HG03060 (cell line): ENCODE results near the gene NOTCH3.

Source experiments
- ATAC-seq: cut with Tn5 transposase; IDR thresholded peaks from one replicate; pipeline ENCODE4 v1.9.1; 2021; ENCODE audit warnings: low read depth, moderate number of reproducible peaks; ENCODE audit not compliant: unreplicated experiment

NOTCH3 gene

GRCh38 chr19:15200553-15201364 lies at the start of gene NOTCH3:
TSS of gene NOTCH3 (minus strand) at chr19:15200995. CDS start at chr19:15200905, 90 bp downstream.
- no peak for ATAC-seq

GRCh38 chr19:15250640-15250993 lies 49.8 kb upstream of the NOTCH3 start:
- ATAC-seq: no peak

- no peak for ATAC-seq
Measured at GRCh38 chr19:15249972-15250639, 49.3 kb upstream of the NOTCH3 start.

GRCh38 chr19:15249528-15249874 lies 48.7 kb upstream of the NOTCH3 start:
- no peak for ATAC-seq

- no peak for ATAC-seq
Measured at GRCh38 chr19:15248648-15249527, 48.1 kb upstream of the NOTCH3 start.

GRCh38 chr19:15248106-15248505 lies 47.3 kb upstream of the NOTCH3 start:
- ATAC-seq: no peak

GRCh38 chr19:15247107-15248014 lies 46.6 kb upstream of the NOTCH3 start:
- no peak for ATAC-seq

- no peak for ATAC-seq
Measured at GRCh38 chr19:15246198-15246481, 45.3 kb upstream of the NOTCH3 start.

- ATAC-seq: no peak
Measured at GRCh38 chr19:15245370-15246197, 44.8 kb upstream of the NOTCH3 start.

GRCh38 chr19:15244808-15245207 lies 44.0 kb upstream of the NOTCH3 start:
- ATAC-seq: no peak

GRCh38 chr19:15244106-15244803 lies 43.5 kb upstream of the NOTCH3 start:
- ATAC-seq: no peak

- no peak for ATAC-seq
Measured at GRCh38 chr19:15243236-15243957, 42.6 kb upstream of the NOTCH3 start.

- no peak for ATAC-seq
Measured at GRCh38 chr19:15241259-15241910, 40.6 kb upstream of the NOTCH3 start.

GRCh38 chr19:15240515-15240914 lies 39.7 kb upstream of the NOTCH3 start:
- no peak for ATAC-seq

- no peak for ATAC-seq
Measured at GRCh38 chr19:15239337-15239949, 38.6 kb upstream of the NOTCH3 start.

GRCh38 chr19:15238639-15239155 lies 37.9 kb upstream of the NOTCH3 start:
- no peak for ATAC-seq
